NT2/D1 (cell line): ENCODE measurements around the gene CFAP74.

Source experiments
- SUZ12 ChIP-seq: IDR thresholded peaks from 2 replicates; pipeline ENCODE4 v1.6.1; 2011; ENCODE audit not compliant: insufficient read length, insufficient read depth; ENCODE audit errors: extremely low read depth
- ZNF274 ChIP-seq: IDR thresholded peaks from 2 replicates; pipeline ENCODE4 v1.6.1; 2011; ENCODE audit warnings: mild to moderate bottlenecking, low read depth, low read length

DNA sequence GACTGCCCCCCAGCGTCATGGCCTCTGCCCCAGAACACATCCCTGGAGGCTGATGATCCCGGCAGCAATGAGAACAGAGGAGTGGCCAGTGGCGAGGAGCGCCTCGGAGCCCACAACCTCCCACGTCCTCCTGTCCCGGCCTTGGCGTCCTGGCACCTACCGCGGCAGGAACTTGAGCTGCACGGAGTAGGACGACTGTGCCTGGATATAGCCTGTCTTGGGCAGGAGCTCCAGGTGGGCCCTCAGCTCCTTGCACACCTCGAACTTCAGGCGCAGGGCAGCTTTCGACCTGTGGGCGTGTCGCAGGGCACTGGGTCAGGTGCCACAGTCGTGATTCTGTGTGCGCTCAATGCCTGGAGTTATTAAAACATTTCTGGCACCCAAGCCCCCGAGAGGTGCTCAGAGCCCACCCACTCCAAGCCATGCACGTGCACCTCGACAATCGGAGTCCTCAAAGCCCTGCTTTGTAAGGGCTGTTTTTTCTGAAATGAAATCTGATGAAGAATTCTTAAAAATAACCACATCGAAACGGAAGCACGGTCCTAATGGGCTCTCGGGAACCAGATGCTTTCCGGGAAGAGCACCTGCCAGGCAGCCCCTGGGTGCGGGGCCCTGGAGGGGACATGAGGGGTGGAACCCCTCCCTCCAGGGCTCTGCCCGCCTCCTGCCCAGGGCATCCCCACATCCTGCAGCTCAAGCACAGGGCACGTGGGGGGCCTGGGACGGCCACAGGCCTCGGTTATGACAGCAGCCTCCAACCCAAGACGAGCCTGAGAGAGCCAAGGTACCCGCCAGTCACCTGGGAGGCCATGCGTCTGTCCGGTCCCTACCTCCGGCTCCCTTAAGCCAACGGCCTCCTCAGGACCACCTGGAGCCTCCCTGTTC lies 61.5 kb downstream of the CFAP74 start:
- TF ChIP-seq ZNF274 (no peak), SUZ12 (no peak)
